OCI-LY7 (cell line): ENCODE results near the gene SIRT3. TPM values are rescaled to one million over a fixed set of nuclear protein-coding genes. Genes with fewer than 3 reads are reported as not detected.

Experiments
- BruUV-seq: library from RNA; stranded (reverse); fragments of 400-500 nt; replicated peaks from 2 replicates; lab custom pipeline; 2021; lab: Mats Ljungman, UMichigan
- CTCF ChIA-PET: fragments of 300-600 bp; sonication (Branson Sonifier 250); formaldehyde crosslinking; loops from one replicate; lab custom pipeline; 2022; ENCODE audit warnings: antibody characterized with exemption; ENCODE audit not compliant: unreplicated experiment; lab: Charles Lee
- POLR2A ChIA-PET: fragments of 300-600 bp; sonication (Branson Sonifier 250); formaldehyde crosslinking; loops from one replicate; lab custom pipeline; 2022; ENCODE audit warnings: antibody characterized with exemption; lab: Charles Lee
- DNase-seq: peaks from one replicate; pipeline ENCODE4 v3.0.0-alpha.2; 2015; ENCODE audit warnings: low spot score
- H2AFZ ChIP-seq: fragments of 200-600 bp; sonication (generic), shearing (Covaris generic); 2 replicates; pipeline ENCODE4 v1.6.1; 2014; ENCODE audit warnings: mild to moderate bottlenecking, antibody characterized with exemption, low read length, moderate library complexity
- H3K27ac ChIP-seq: fragments of 200-600 bp; sonication (generic); 2 replicates; pipeline ENCODE4 v1.5.1; 2014; ENCODE audit warnings: mixed run types, low read depth, mild to moderate bottlenecking, moderate library complexity, low read length, inconsistent platforms; ENCODE audit not compliant: poor library complexity, severe bottlenecking
- H3K36me3 ChIP-seq: fragments of 200-600 bp; sonication (generic); 2 replicates; pipeline ENCODE4 v1.6.1; 2014; ENCODE audit warnings: mild to moderate bottlenecking, antibody characterized with exemption, low read length, moderate library complexity, mixed read lengths; ENCODE audit not compliant: insufficient read depth
- H3K4me1 ChIP-seq: fragments of 200-600 bp; sonication (generic); 2 replicates; pipeline ENCODE4 v1.5.1; 2014; ENCODE audit warnings: mild to moderate bottlenecking, low read length; ENCODE audit not compliant: insufficient read depth, poor library complexity, severe bottlenecking
- H3K4me2 ChIP-seq: fragments of 200-600 bp; sonication (generic); 2 replicates; pipeline ENCODE4 v1.6.1; 2014; ENCODE audit warnings: mild to moderate bottlenecking, low read length
- H3K4me3 ChIP-seq: fragments of 200-600 bp; sonication (generic); 2 replicates; pipeline ENCODE4 v1.5.1; 2014; ENCODE audit warnings: mild to moderate bottlenecking, low read depth, low read length; ENCODE audit not compliant: poor library complexity, severe bottlenecking
- H3K79me2 ChIP-seq: fragments of 200-600 bp; sonication (generic); 2 replicates; pipeline ENCODE4 v1.6.1; 2016; ENCODE audit warnings: low read depth, mild to moderate bottlenecking, low read length, moderate library complexity, mixed read lengths; ENCODE audit not compliant: insufficient read depth
- H3K9me2 ChIP-seq: fragments of 200-600 bp; sonication (generic); 2 replicates; pipeline ENCODE4 v1.6.1; 2016; ENCODE audit warnings: mild to moderate bottlenecking, low read length, mixed read lengths; ENCODE audit not compliant: insufficient read depth
- H3K9me3 ChIP-seq: fragments of 200-600 bp; sonication (generic); 2 replicates; pipeline ENCODE4 v1.6.1; 2014; ENCODE audit warnings: mild to moderate bottlenecking, mixed run types, low read length, mixed read lengths
- H4K20me1 ChIP-seq: fragments of 200-600 bp; sonication (generic); 2 replicates; pipeline ENCODE4 v1.6.1; 2014; ENCODE audit warnings: mild to moderate bottlenecking, antibody characterized with exemption, low read length, moderate library complexity, mixed read lengths; ENCODE audit not compliant: insufficient read depth
- CTCF ChIP-seq: fragments of 200-600 bp; sonication (generic); conservative IDR thresholded peaks from 2 replicates; pipeline ENCODE4 v1.5.1; 2014; ENCODE audit warnings: mild to moderate bottlenecking, antibody characterized with exemption, low read length, moderate library complexity, mixed read lengths
- EZH2phosphoT487 ChIP-seq: fragments of 200-600 bp; sonication (generic); IDR thresholded peaks from 2 replicates; pipeline ENCODE4 v1.6.1; 2018; ENCODE audit warnings: low read depth, borderline replicate concordance, mild to moderate bottlenecking, mixed run types, antibody characterized with exemption, low read length, moderate library complexity, mixed read lengths
- intact Hi-C: fragments of 100-400 bp; cut with micrococcal nuclease; formaldehyde crosslinking; loops from one replicate; pipeline ENCODE4 v1.10.0; 2022; ENCODE audit not compliant: unreplicated experiment
- total RNA-seq, 2 experiments: library from RNA; depleted of rRNA in 1 of 2; stranded (reverse); fragments of >200 nt in 1 of 2; shearing (Covaris generic) in 1 of 2; gene quantifications; 2 replicates each; pipeline ENCODE4 v1.2.3, GENCODE V29; 2014 to 2022

SIRT3 gene
- total RNA-seq, 2 experiments from 2014 or later = 8.5 to 21.0 TPM

GRCh38 chr11:200224-201003, 35.7 kb downstream of the SIRT3 start:
- Histone ChIP-seq H3K79me2 (no peaks in the 10 kb centered on the region), H3K4me3 (no peak overlapping the region), H3K4me2 (no peak overlapping the region), H2AFZ (no peak overlapping the region), H3K9me2 (no peaks in the 10 kb centered on the region), H3K36me3 (peaks cover 23% of the 10 kb centered on the region; the same call in 1 of the 2 replicates), H3K9me3 (no peaks in the 10 kb centered on the region), H4K20me1 (no peaks in the 10 kb centered on the region), H3K27ac (no peak overlapping the region), H3K4me1 (peaks cover 1% of the 10 kb centered on the region)
- POLR2A ChIA-PET = no interaction called here
- intact Hi-C loops = no loop called here
- CTCF ChIA-PET = no interaction called here
- no peak for TF ChIP-seq EZH2phosphoT487
- TF ChIP-seq CTCF = no peak
- DNase-seq = no peak
- BruUV-seq = no TSS peak

GRCh38 chr11:199782-200181, 36.4 kb downstream of the SIRT3 start:
- POLR2A ChIA-PET = no interaction called here
- H4K20me1 ChIP-seq = no peaks in the 10 kb centered on the region
- H3K27ac ChIP-seq = no peak overlapping the region
- no peaks in the 10 kb centered on the region for H3K79me2 ChIP-seq
- intact Hi-C loops = no loop called here
- H3K4me2 ChIP-seq = no peak overlapping the region
- peaks cover 16% of the 10 kb centered on the region; the same call in 1 of the 2 replicates for H3K36me3 ChIP-seq
- CTCF ChIA-PET = no interaction called here
- no TSS peak for BruUV-seq
- no peaks in the 10 kb centered on the region for H3K9me2 ChIP-seq
- H3K4me1 ChIP-seq = no peaks in the 10 kb centered on the region
- no peak overlapping the region for H2AFZ ChIP-seq
- TF ChIP-seq EZH2phosphoT487 (no peak), CTCF (no peak)
- DNase-seq = peak; percentile 18
- H3K4me3 ChIP-seq = no peak overlapping the region
- no peaks in the 10 kb centered on the region for H3K9me3 ChIP-seq

- Histone ChIP-seq H3K9me2 (no peaks in the 10 kb centered on the region), H2AFZ (no peak overlapping the region), H3K9me3 (no peaks in the 10 kb centered on the region), H3K4me3 (no peak overlapping the region), H3K27ac (no peak overlapping the region), H4K20me1 (no peaks in the 10 kb centered on the region), H3K36me3 (peaks cover 9% of the 10 kb centered on the region; the same call in 1 of the 2 replicates), H3K79me2 (no peaks in the 10 kb centered on the region), H3K4me1 (no peaks in the 10 kb centered on the region), H3K4me2 (no peak overlapping the region)
- TF ChIP-seq CTCF = no peak
- no peak for TF ChIP-seq EZH2phosphoT487
- DNase-seq = no peak
- BruUV-seq = no TSS peak
- CTCF ChIA-PET = no interaction called here
- intact Hi-C loops = no loop called here
- POLR2A ChIA-PET = interaction anchor here (0.6 kb wide), 1 partner anchor 43 kb away, joined by 3 read pairs; no protein-coding TSS in a partner anchor
Measured at GRCh38 chr11:199004-199581, 37.0 kb downstream of the SIRT3 start.
